Activated B cell treated with CpG ODN at 0.5 μM for 24 hours (primary cell): ENCODE data around the gene RNF126. TPM values are rescaled to one million over a fixed set of nuclear protein-coding genes. Genes with fewer than 3 reads are reported as not detected.

Experiments
- ATAC-seq: fragments of 200-7000 bp; cut with Tn5 transposase; one replicate; pipeline ENCODE4 v1.10.0; 2021; ENCODE audit warnings: low read depth, mild to moderate bottlenecking, moderate library complexity
- CTCF ChIA-PET: fragments of 350-600 bp; sonication (Branson Sonifier 250); formaldehyde crosslinking; loops from one replicate; lab custom pipeline; 2021; ENCODE audit warnings: antibody characterized with exemption; lab: Charles Lee
- POLR2A ChIA-PET: fragments of 350-600 bp; sonication (Branson Sonifier 250); formaldehyde crosslinking; loops from one replicate; lab custom pipeline; 2021; ENCODE audit warnings: antibody characterized with exemption; lab: Charles Lee
- DNase-seq: peaks from one replicate; pipeline ENCODE4 v3.0.0; 2022
- H3K27ac Mint-ChIP-seq: one replicate; pipeline ENCODE4 v1.8.0; 2020; ENCODE audit warnings: mixed read lengths
- H3K27me3 Mint-ChIP-seq: one replicate; pipeline ENCODE4 v1.8.0; 2021; ENCODE audit warnings: mixed read lengths
- H3K36me3 Mint-ChIP-seq: one replicate; pipeline ENCODE4 v1.8.0; 2021; ENCODE audit warnings: low read depth, mixed read lengths
- H3K4me1 Mint-ChIP-seq: one replicate; pipeline ENCODE4 v1.8.0; 2021; ENCODE audit warnings: mixed read lengths
- H3K4me3 Mint-ChIP-seq: one replicate; pipeline ENCODE4 v1.8.0; 2020; ENCODE audit warnings: mild to moderate bottlenecking, mixed read lengths
- H3K9me3 Mint-ChIP-seq: one replicate; pipeline ENCODE4 v1.8.0; 2020; ENCODE audit warnings: mixed read lengths
- CTCF ChIP-seq: fragments of 200-600 bp; IDR thresholded peaks from one replicate; pipeline ENCODE4 v1.8.0; 2022; ENCODE audit warnings: antibody characterized with exemption, mild to moderate bottlenecking
- intact Hi-C: fragments of 100-400 bp; cut with micrococcal nuclease; formaldehyde crosslinking; loops from one replicate; pipeline ENCODE4 v1.15.1; 2024
- total RNA-seq: library from RNA; stranded (reverse); gene quantifications from 2 replicates; pipeline ENCODE4 v1.2.3, GENCODE V29; 2022

Gene RNF126
- total RNA-seq, 1 donor from 2014 or later: 82.7 TPM

GRCh38 chr19:619286-620002 lies 43.6 kb downstream of the RNF126 start:
- ATAC-seq (no peak), DNase-seq (no peak)
- H3K9me3 Mint-ChIP-seq: no peaks in the 10 kb centered on the region
- POLR2A ChIA-PET: no interaction called here
- H3K27me3 Mint-ChIP-seq: peaks cover 3% of the 10 kb centered on the region
- intact Hi-C loops: loop anchor here (10.0 kb wide), 1 partner anchor 45 kb away; the partner anchor contains the start of gene RNF126
- no peak overlapping the region for H3K27ac Mint-ChIP-seq
- H3K4me3 Mint-ChIP-seq: no peak overlapping the region
- peaks cover 6% of the 10 kb centered on the region for H3K4me1 Mint-ChIP-seq
- CTCF ChIA-PET: no interaction called here
- no peak for TF ChIP-seq CTCF
- peaks cover 42% of the 10 kb centered on the region for H3K36me3 Mint-ChIP-seq

- no peak for ATAC-seq
- Mint-ChIP-seq H3K27me3 (peaks cover 3% of the 10 kb centered on the region), H3K4me3 (no peak overlapping the region), H3K27ac (no peak overlapping the region), H3K4me1 (peaks cover 6% of the 10 kb centered on the region), H3K36me3 (peaks cover 37% of the 10 kb centered on the region), H3K9me3 (no peaks in the 10 kb centered on the region)
- ChIA-PET POLR2A (no interaction called here), CTCF (no interaction called here)
- DNase-seq: no peak
- no peak for TF ChIP-seq CTCF
- intact Hi-C loops: loop anchor here (10.0 kb wide), 1 partner anchor 46 kb away; the partner anchor contains the start of gene RNF126
These were observed 44.2 kb downstream of the RNF126 start for GRCh38 chr19:618674-619285.

- peaks cover 3% of the 10 kb centered on the region for H3K27me3 Mint-ChIP-seq
- ChIA-PET POLR2A (no interaction called here), CTCF (no interaction called here)
- no peak overlapping the region for H3K27ac Mint-ChIP-seq
- intact Hi-C loops: loop anchor here (10.0 kb wide), 1 partner anchor 47 kb away; the partner anchor contains the start of gene RNF126
- TF ChIP-seq CTCF: no peak
- no peak for ATAC-seq
- no peak for DNase-seq
- H3K4me3 Mint-ChIP-seq: no peak overlapping the region
- peaks cover 33% of the 10 kb centered on the region for H3K36me3 Mint-ChIP-seq
- H3K9me3 Mint-ChIP-seq: no peaks in the 10 kb centered on the region
- H3K4me1 Mint-ChIP-seq: peaks cover 6% of the 10 kb centered on the region
These were observed 44.8 kb downstream of the RNF126 start for GRCh38 chr19:618247-618619.

GRCh38 chr19:617551-618246 lies 45.3 kb downstream of the RNF126 start:
- CTCF ChIA-PET: no interaction called here
- no peak for TF ChIP-seq CTCF
- POLR2A ChIA-PET: no interaction called here
- H3K36me3 Mint-ChIP-seq: peaks cover 29% of the 10 kb centered on the region
- no peak overlapping the region for H3K4me3 Mint-ChIP-seq
- intact Hi-C loops: loop anchor here (10.0 kb wide), 1 partner anchor 47 kb away; the partner anchor contains the start of gene RNF126
- peaks cover 3% of the 10 kb centered on the region for H3K27me3 Mint-ChIP-seq
- no peak for DNase-seq
- peaks cover 6% of the 10 kb centered on the region for H3K4me1 Mint-ChIP-seq
- ATAC-seq: no peak
- no peaks in the 10 kb centered on the region for H3K9me3 Mint-ChIP-seq
- H3K27ac Mint-ChIP-seq: no peak overlapping the region
